ENCODE data around the gene CFAP157. TPM values are rescaled to one million over a fixed set of nuclear protein-coding genes. Genes with fewer than 3 reads are reported as not detected.

CFAP157 gene
- total RNA-seq, 1 experiment from 2014 or later, result not detected

GRCh38 chr9:127733614-127734013, 26.8 kb downstream of the CFAP157 start:
- ChIA-PET POLR2A (interaction anchor here (0.8 to 1.3 kb wide), 3 partner anchors 111 to 143 kb away, joined by 3 read pairs; no protein-coding TSS in a partner anchor), CTCF (interaction anchor here (1.6 to 4.2 kb wide), 4 partner anchors 127 to 143 kb away, joined by 7 to 53 read pairs (median 12); no protein-coding TSS in a partner anchor)
- no peak overlapping the region for H3K27ac Mint-ChIP-seq (ENCODE audit: low read depth, unreplicated experiment)
- no peak for DNase-seq (ENCODE audit: unreplicated experiment)
- intact Hi-C loops (cut with micrococcal nuclease), result loop anchor here (1.0 to 5.0 kb wide), 3 partner anchors 26 to 231 kb away; no protein-coding TSS in a partner anchor
- no peak for TF ChIP-seq CTCF (IDR thresholded peaks at IDR 0.05; ENCODE audit: unreplicated experiment)
- TSS peak; percentile 37 for BruUV-seq (replicated peaks)
- H3K4me3 Mint-ChIP-seq (ENCODE audit: unreplicated experiment), result no peak overlapping the region
- no peaks in the 10 kb centered on the region for H3K27me3 Mint-ChIP-seq (ENCODE audit: insufficient read depth, unreplicated experiment)
- no peaks in the 10 kb centered on the region for H3K4me1 Mint-ChIP-seq (ENCODE audit: insufficient read depth, unreplicated experiment)
- no peaks in the 10 kb centered on the region for H3K9me3 Mint-ChIP-seq (ENCODE audit: unreplicated experiment)
- H3K36me3 Mint-ChIP-seq (ENCODE audit: insufficient read depth, unreplicated experiment), result peaks cover 6% of the 10 kb centered on the region

- DNase-seq (ENCODE audit: unreplicated experiment), result no peak
- BruUV-seq (replicated peaks), result no TSS peak
These were observed 27.5 kb downstream of the CFAP157 start for GRCh38 chr9:127734247-127734746.

DNA sequence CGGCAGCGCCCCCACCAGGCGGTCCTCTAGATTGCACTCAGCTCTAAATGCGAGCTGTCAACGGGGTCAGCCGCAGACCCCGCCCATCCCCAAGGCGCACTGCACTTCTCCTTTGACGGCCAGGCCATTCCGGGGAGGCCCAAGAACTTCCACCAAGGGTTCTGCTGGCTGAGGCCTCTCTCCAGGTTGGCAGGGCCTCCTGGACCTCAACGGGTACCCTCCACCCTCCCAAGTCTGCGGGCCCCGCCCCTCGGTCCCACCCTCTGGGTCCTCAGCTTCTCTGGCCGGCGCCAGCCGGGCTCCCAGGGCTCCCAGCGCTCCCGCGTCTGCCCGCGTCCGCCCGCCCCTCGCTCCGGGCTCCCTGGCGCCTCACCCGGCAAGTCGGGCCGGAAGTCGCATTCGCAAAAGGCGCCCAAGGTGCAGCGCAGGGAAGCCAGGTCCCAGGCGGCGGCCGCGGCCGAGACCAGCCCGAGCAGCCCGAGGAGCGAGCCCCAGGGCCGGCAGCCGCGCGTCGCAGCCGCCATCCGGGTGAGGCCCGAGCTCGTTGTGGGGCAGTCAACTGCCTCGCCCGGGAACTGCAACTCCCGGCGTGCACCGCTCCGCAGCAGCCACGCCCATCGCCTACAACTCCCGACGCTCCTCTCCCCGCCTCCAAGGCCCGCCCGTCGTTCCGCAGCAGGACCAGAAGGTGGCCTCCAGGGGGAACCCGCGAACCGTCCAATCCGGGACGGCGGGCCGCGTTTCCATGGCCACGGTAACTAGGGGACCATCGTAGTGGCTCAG, 28.1 kb downstream of the CFAP157 start, which contains the start of gene TOR2A:
Gene TOR2A (minus strand): TSS at position 548 of the 783 bp plus-strand sequence. CDS start 24 bp downstream, at position 524.
- ChIA-PET CTCF (interaction anchor here (0.5 to 4.2 kb wide), 48 partner anchors 9 to 353 kb away, joined by 3 to 53 read pairs (median 4); partner anchors contain the start of genes CDK9, PTRH1 and TTC16), POLR2A (interaction anchor here (0.6 to 1.9 kb wide), 30 partner anchors 10 to 393 kb away, joined by 3 to 37 read pairs (median 4); partner anchors contain the start of genes CDK9, DPM2, NAIF1 and PIP5KL1)
- intact Hi-C loops (cut with micrococcal nuclease), result loop anchor here (1.0 to 5.0 kb wide), 6 partner anchors 28 to 233 kb away; no protein-coding TSS in a partner anchor
- H3K27me3 Mint-ChIP-seq (ENCODE audit: insufficient read depth, unreplicated experiment), result no peaks in the 10 kb centered on the region
- peak; percentile 96 for DNase-seq (ENCODE audit: unreplicated experiment)
- H3K4me3 Mint-ChIP-seq (ENCODE audit: unreplicated experiment), result peak within 1 kb of the TSS; percentile 74
- BruUV-seq (replicated peaks), result no TSS peak
- no peaks in the 10 kb centered on the region for H3K9me3 Mint-ChIP-seq (ENCODE audit: unreplicated experiment)
- peaks cover 6% of the 10 kb centered on the region for H3K36me3 Mint-ChIP-seq (ENCODE audit: insufficient read depth, unreplicated experiment)
- TF ChIP-seq CTCF (IDR thresholded peaks at IDR 0.05; ENCODE audit: unreplicated experiment), result peak; percentile 96
- peak within 1 kb of the TSS; percentile 22 for H3K27ac Mint-ChIP-seq (ENCODE audit: low read depth, unreplicated experiment)
- no peaks in the 10 kb centered on the region for H3K4me1 Mint-ChIP-seq (ENCODE audit: insufficient read depth, unreplicated experiment)

More at GRCh38 chr9:127734247-127734746, 27.5 kb downstream of the CFAP157 start:
- ChIA-PET CTCF (interaction anchor here (0.5 to 4.2 kb wide), 39 partner anchors 9 to 353 kb away, joined by 3 to 53 read pairs (median 4); partner anchors contain the start of genes CDK9, PTRH1 and TTC16), POLR2A (interaction anchor here (0.8 to 1.9 kb wide), 25 partner anchors 9 to 334 kb away, joined by 3 to 37 read pairs (median 4); partner anchors contain the start of genes CDK9, DPM2, NAIF1 and PIP5KL1)
- Mint-ChIP-seq H3K9me3 (ENCODE audit: unreplicated experiment) (no peaks in the 10 kb centered on the region), H3K36me3 (ENCODE audit: insufficient read depth, unreplicated experiment) (peaks cover 6% of the 10 kb centered on the region), H3K4me3 (ENCODE audit: unreplicated experiment) (peak overlapping the region; percentile 74), H3K27ac (ENCODE audit: low read depth, unreplicated experiment) (no peak overlapping the region), H3K4me1 (ENCODE audit: insufficient read depth, unreplicated experiment) (no peaks in the 10 kb centered on the region), H3K27me3 (ENCODE audit: insufficient read depth, unreplicated experiment) (no peaks in the 10 kb centered on the region)
- no peak for TF ChIP-seq CTCF (IDR thresholded peaks at IDR 0.05; ENCODE audit: unreplicated experiment)
- intact Hi-C loops (cut with micrococcal nuclease), result loop anchor here (1.0 to 5.0 kb wide), 3 partner anchors 27 to 232 kb away; no protein-coding TSS in a partner anchor
